Stimulated activated CD4-positive, alpha-beta T cell treated with anti-CD3 and anti-CD28 coated beads, Interleukin-1b, Interleukin-23, amount 100 ng/mL, for 24 hours (primary cell): ENCODE results near the gene MUC13.
"Not testable (repeated sequence)": the region's sequence is repeated elsewhere in the genome, so short reads cannot be mapped to it uniquely, and the experiment has no call there.

ENCODE experiments used
- DNase-seq, 4 experiments: peaks; one replicate each; pipeline ENCODE4 v3.0.0-alpha.2; 2020; ENCODE audit warnings: low read depth in 4 of 4, low spot score in 1 of 4

The MUC13 gene

GRCh38 chr3:124934577-124934976 lies at the start of gene MUC13:
Gene MUC13 (minus strand): TSS chr3:124934751. CDS start chr3:124934712, 39 bp downstream.
- DNase-seq: no peak

GRCh38 chr3:124982855-124983254 lies 48.3 kb upstream of the MUC13 start:
- no peak for DNase-seq

GRCh38 chr3:124981472-124981871 lies 46.9 kb upstream of the MUC13 start:
- no peak for DNase-seq

- no peak for DNase-seq
Observed at GRCh38 chr3:124978627-124979026, 44.1 kb upstream of the MUC13 start.

- DNase-seq: no peak
Observed at GRCh38 chr3:124976383-124976782, 41.8 kb upstream of the MUC13 start.

- DNase-seq: no peak
Observed at GRCh38 chr3:124974691-124975090, 40.1 kb upstream of the MUC13 start.

- DNase-seq: no peak
Observed at GRCh38 chr3:124973290-124973689, 38.7 kb upstream of the MUC13 start.

- DNase-seq: no peak
Observed at GRCh38 chr3:124972457-124972856, 37.9 kb upstream of the MUC13 start.

GRCh38 chr3:124969963-124970722 lies 35.6 kb upstream of the MUC13 start:
- DNase-seq: no peak

- no peak for DNase-seq
Observed at GRCh38 chr3:124969190-124969589, 34.6 kb upstream of the MUC13 start.

- DNase-seq: no peak
Observed at GRCh38 chr3:124967964-124968363, 33.4 kb upstream of the MUC13 start.

- DNase-seq: no peak
Observed at GRCh38 chr3:124966521-124967445, 32.2 kb upstream of the MUC13 start.

GRCh38 chr3:124965413-124965812 lies 30.9 kb upstream of the MUC13 start:
- no peak for DNase-seq

GRCh38 chr3:124964387-124964786 lies 29.8 kb upstream of the MUC13 start:
- no peak for DNase-seq

GRCh38 chr3:124963755-124964154 lies 29.2 kb upstream of the MUC13 start:
- no peak for DNase-seq

GRCh38 chr3:124962403-124962940 lies 27.9 kb upstream of the MUC13 start:
- DNase-seq: no peak

- no peak for DNase-seq
Observed at GRCh38 chr3:124960698-124961097, 26.1 kb upstream of the MUC13 start.

GRCh38 chr3:124960105-124960504 lies 25.6 kb upstream of the MUC13 start:
- DNase-seq: no peak

GRCh38 chr3:124957951-124958350 lies 23.4 kb upstream of the MUC13 start:
- DNase-seq: not testable (repeated sequence)

GRCh38 chr3:124952282-124952855 lies 17.8 kb upstream of the MUC13 start:
- no peak for DNase-seq

- no peak for DNase-seq
Observed at GRCh38 chr3:124951511-124952281, 17.1 kb upstream of the MUC13 start.
